ENCODE results near the gene RAD51C. TPM values are rescaled to one million over a fixed set of nuclear protein-coding genes. Genes with fewer than 3 reads are reported as not detected.
"Not testable (repeated sequence)": the region's sequence is repeated elsewhere in the genome, so short reads cannot be mapped to it uniquely, and the experiment has no call there.

Gene RAD51C
- total RNA-seq, 4 donors from 2014 or later: 1.2 to 32.6 (median 18.8) TPM

- intact Hi-C loops (cut with DNase I; ENCODE audit: low total_unique reads): no loop called here
- Histone ChIP-seq H3K27ac (no peak overlapping the region), H3K9me3 (no peaks in the 10 kb centered on the region), H3K4me1 (no peaks in the 10 kb centered on the region), H3K4me3 (no peak overlapping the region), H3K36me3 (no peaks in the 10 kb centered on the region), H3K27me3 (no peaks in the 10 kb centered on the region)
- no peak for DNase-seq
- no peak for TF ChIP-seq POLR2A (IDR thresholded peaks at IDR 0.05)
- no peak for TF ChIP-seq CTCF (IDR thresholded peaks at IDR 0.05)
Measured at GRCh38 chr17:58679263-58680037, 13.0 kb upstream of the RAD51C start.

DNA sequence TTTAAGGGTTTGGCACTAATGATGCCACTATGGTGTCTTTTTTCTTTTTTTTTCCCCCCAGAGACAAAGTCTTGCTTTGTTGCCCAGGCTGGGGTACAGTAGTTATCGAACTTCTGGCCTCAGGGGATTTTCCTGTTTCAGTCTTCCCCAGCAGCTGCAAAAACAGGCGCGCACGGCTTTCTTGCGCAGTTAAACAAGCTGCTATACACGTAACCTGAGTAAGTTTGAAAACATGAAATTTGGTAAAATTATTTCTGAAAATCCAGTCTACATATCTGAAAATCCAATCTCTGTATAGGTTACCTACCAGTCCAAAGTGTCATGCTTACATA is 12.4 kb upstream of the RAD51C start:
- no peak for TF ChIP-seq CTCF (IDR thresholded peaks at IDR 0.05)
- TF ChIP-seq POLR2A (IDR thresholded peaks at IDR 0.05): no peak
- H3K27ac ChIP-seq: no peak overlapping the region

DNA sequence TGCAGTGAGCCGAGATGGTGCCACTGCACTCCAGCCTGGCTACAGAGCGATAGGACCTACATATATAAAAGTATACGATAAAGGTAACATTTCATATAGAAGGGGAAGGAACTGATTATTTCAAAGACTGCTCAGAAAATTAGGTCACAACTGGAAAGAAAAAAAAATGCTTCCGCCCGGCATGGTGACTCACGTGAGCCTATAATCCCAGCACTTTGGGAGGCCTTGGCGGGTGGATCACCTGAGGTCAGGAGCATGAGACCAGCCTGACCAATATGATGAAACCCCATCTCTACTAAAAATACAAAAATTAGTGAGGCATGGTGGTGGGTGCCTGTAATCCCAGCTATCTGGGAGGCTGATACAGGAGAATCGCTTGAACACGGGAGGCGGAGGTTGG is 8.4 kb upstream of the RAD51C start:
- Histone ChIP-seq H3K36me3 (no peaks in the 10 kb centered on the region), H3K27me3 (no peaks in the 10 kb centered on the region), H3K4me1 (no peaks in the 10 kb centered on the region), H3K4me3 (no peak overlapping the region), H3K27ac (no peak overlapping the region), H3K9me3 (no peaks in the 10 kb centered on the region)
- TF ChIP-seq POLR2A (IDR thresholded peaks at IDR 0.05) (no peak), CTCF (IDR thresholded peaks at IDR 0.05) (no peak)
- DNase-seq: no peak
- intact Hi-C loops (cut with DNase I; ENCODE audit: low total_unique reads): no loop called here

More for the DNA sequence above, 12.4 kb upstream of the RAD51C start:
- no peak for DNase-seq
- no peaks in the 10 kb centered on the region for H3K27me3 ChIP-seq
- no peaks in the 10 kb centered on the region for H3K9me3 ChIP-seq
- no peak overlapping the region for H3K4me3 ChIP-seq
- no peaks in the 10 kb centered on the region for H3K4me1 ChIP-seq
- intact Hi-C loops (cut with DNase I; ENCODE audit: low total_unique reads): no loop called here
- no peaks in the 10 kb centered on the region for H3K36me3 ChIP-seq

DNA sequence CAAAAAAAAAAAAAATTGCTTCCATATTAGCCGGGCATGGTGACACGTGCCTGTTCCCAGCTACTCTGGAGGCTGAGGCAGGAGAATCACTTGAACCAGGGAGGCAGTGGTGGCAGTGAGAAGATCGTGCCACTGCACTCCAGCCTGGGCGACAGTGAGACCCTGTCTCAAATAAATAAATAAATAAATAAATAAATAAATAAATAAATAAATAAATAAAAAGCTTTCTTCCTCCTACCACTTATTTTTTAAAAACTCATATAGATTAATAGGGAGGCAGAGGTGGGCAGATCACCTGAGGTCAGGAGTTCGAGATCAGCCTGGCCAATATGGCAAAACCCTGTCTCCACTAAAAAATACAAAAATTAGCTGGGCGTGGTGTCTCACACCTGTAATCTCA is 7.9 kb upstream of the RAD51C start:
- H3K36me3 ChIP-seq; H3K9me3 ChIP-seq; H3K4me3 ChIP-seq; H3K27ac ChIP-seq; DNase-seq; intact Hi-C loops (cut with DNase I; ENCODE audit: low total_unique reads); H3K4me1 ChIP-seq; H3K27me3 ChIP-seq: not testable (repeated sequence)

- no peak for DNase-seq
- intact Hi-C loops (cut with DNase I; ENCODE audit: low total_unique reads): no loop called here
- Histone ChIP-seq H3K36me3 (no peaks in the 10 kb centered on the region), H3K4me3 (no peak overlapping the region), H3K27me3 (no peaks in the 10 kb centered on the region), H3K4me1 (no peaks in the 10 kb centered on the region), H3K9me3 (no peaks in the 10 kb centered on the region), H3K27ac (no peak overlapping the region)
- TF ChIP-seq CTCF (IDR thresholded peaks at IDR 0.05) (no peak), POLR2A (IDR thresholded peaks at IDR 0.05) (no peak)
Measured at GRCh38 chr17:58686980-58687379, 5.4 kb upstream of the RAD51C start.

DNA sequence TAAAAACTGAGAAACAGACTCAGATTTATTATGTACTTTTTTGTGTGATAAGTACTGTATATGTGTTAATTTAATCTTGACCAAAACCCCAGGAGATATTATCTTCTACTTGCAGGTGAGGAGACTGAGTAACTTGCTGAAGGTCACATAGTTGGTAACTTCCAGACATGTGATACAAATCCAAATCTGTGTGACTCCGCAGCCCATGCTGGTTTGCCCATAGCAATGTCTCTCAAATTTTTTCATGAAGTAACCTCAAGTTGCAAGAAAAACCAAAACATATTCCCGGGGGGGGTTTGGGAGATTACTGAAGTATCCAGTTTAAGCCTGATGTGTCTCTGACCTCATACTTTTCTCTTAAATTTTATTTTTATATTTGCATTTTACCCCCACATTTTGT is 3.9 kb upstream of the RAD51C start:
- H3K4me3 ChIP-seq: no peak overlapping the region
- DNase-seq: no peak
- no peaks in the 10 kb centered on the region for H3K36me3 ChIP-seq
- H3K4me1 ChIP-seq: no peaks in the 10 kb centered on the region
- TF ChIP-seq POLR2A (IDR thresholded peaks at IDR 0.05): no peak
- no peak for TF ChIP-seq CTCF (IDR thresholded peaks at IDR 0.05)
- no peak overlapping the region for H3K27ac ChIP-seq
- no peaks in the 10 kb centered on the region for H3K27me3 ChIP-seq
- H3K9me3 ChIP-seq: no peaks in the 10 kb centered on the region
- intact Hi-C loops (cut with DNase I; ENCODE audit: low total_unique reads): no loop called here

DNA sequence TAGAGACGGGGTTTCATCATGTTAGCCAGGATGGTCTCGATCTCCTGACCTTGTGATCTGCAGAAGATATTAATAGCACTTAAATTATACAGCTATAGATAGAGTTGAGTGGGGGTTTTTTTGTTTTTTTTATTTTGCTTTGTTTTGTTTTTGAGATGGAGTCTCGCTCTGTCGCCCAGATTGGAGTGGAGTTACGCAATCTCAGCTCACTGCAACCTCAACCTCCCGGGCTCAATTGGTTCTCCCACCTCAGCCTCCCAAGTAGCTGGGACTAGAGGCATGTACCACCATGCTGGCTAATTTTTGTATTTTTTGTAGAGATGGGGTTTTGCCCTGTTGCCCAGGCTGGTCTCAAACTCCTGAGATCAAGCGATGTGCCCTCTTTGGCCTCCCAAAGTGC is 2.4 kb upstream of the RAD51C start:
- not testable (repeated sequence) for H3K27ac ChIP-seq, H3K4me3 ChIP-seq, H3K36me3 ChIP-seq, H3K4me1 ChIP-seq, H3K9me3 ChIP-seq, H3K27me3 ChIP-seq, DNase-seq
- intact Hi-C loops (cut with DNase I; ENCODE audit: low total_unique reads): loop anchor here (10.0 kb wide), 1 partner anchor 165 kb away; no protein-coding TSS in a partner anchor

Measured in uterus (tissue), 4 donors.